ENCODE data around the gene CCDC192. TPM values are rescaled to one million over a fixed set of nuclear protein-coding genes. Genes with fewer than 3 reads are reported as not detected.

CCDC192 gene
- polyA plus RNA-seq, 3 donors: not detected

DNA sequence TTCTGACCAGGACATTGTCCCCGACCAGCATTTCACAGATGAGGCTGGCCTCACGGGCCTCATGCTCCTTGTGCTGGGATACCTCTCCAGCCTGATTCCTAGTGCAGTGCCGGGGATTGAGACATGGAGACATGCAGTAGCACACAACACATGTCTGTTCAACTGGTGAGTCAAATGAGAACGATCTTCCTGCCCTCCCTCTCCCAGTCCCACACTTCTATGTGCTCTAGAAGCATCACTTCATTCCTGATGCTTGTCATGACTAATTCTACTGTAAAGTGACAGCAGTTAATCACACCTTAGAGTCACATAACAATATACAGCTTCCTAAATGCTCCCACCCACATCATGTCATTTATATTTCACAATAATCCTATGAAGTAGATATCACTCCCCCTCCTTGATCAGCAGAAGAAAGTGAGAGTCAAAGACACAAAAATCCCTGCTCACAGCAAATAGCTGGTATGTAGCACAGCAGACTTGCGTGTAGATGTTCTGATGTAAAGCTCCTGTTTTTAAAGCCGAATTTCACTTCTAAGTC lies 101.8 kb downstream of the CCDC192 start:
- no peaks in the 10 kb centered on the region for H4K20me1 ChIP-seq (ENCODE audit: insufficient read depth, low read length)
- no peaks in the 10 kb centered on the region for H3K79me2 ChIP-seq (ENCODE audit: insufficient read depth, low read length)
- H2AFZ ChIP-seq (ENCODE audit: insufficient read depth, low read depth, low read length, poor library complexity, severe bottlenecking): no peak overlapping the region
- H3K4me3 ChIP-seq (replicated peaks in 1 of 3; ENCODE audit: low read depth in 2 of 3, low read length in 3 of 3): no peak overlapping the region
- H3K27me3 ChIP-seq (ENCODE audit: control insufficient read depth in 2 of 2, insufficient read depth in 2 of 2, low read length in 2 of 2): no peaks in the 10 kb centered on the region
- no peak for DNase-seq
- H3K36me3 ChIP-seq (replicated peaks in 1 of 2; ENCODE audit: control insufficient read depth in 1 of 2, insufficient read depth in 2 of 2, low read length in 2 of 2): no peaks in the 10 kb centered on the region
- intact Hi-C loops (cut with micrococcal nuclease): no loop called here
- no peak overlapping the region for H3K9ac ChIP-seq (ENCODE audit: insufficient read depth, low read length, poor library complexity, severe bottlenecking)
- Mint-ChIP-seq H3K4me1 (no peaks in the 10 kb centered on the region), H3K27ac (no peak overlapping the region), H3K9me3 (no peaks in the 10 kb centered on the region), H3K27me3 (ENCODE audit: low read depth in 3 of 3) (no peaks in the 10 kb centered on the region), H3K36me3 (no peaks in the 10 kb centered on the region), H3K4me3 (no peak overlapping the region)
- no peaks in the 10 kb centered on the region for H3K9me3 ChIP-seq (replicated peaks in 1 of 2; ENCODE audit: control insufficient read depth in 1 of 2, insufficient read depth in 1 of 2, low read length in 2 of 2)
- no peaks in the 10 kb centered on the region for H3K4me1 ChIP-seq (ENCODE audit: control insufficient read depth in 1 of 2, insufficient read depth in 2 of 2, low read length in 2 of 2)
- TF ChIP-seq, protein P1, sequence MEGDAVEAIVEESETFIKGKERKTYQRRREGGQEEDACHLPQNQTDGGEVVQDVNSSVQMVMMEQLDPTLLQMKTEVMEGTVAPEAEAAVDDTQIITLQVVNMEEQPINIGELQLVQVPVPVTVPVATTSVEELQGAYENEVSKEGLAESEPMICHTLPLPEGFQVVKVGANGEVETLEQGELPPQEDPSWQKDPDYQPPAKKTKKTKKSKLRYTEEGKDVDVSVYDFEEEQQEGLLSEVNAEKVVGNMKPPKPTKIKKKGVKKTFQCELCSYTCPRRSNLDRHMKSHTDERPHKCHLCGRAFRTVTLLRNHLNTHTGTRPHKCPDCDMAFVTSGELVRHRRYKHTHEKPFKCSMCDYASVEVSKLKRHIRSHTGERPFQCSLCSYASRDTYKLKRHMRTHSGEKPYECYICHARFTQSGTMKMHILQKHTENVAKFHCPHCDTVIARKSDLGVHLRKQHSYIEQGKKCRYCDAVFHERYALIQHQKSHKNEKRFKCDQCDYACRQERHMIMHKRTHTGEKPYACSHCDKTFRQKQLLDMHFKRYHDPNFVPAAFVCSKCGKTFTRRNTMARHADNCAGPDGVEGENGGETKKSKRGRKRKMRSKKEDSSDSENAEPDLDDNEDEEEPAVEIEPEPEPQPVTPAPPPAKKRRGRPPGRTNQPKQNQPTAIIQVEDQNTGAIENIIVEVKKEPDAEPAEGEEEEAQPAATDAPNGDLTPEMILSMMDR (IDR thresholded peaks at IDR 0.05): no peak
- no peak overlapping the region for H3K4me2 ChIP-seq (replicated peaks; ENCODE audit: extremely low read depth, low read length, poor library complexity, severe bottlenecking)
- H3K27ac ChIP-seq (ENCODE audit: low read depth in 1 of 2, low read length in 2 of 2): no peak overlapping the region
- 82% methylated on average over 4 of the region's 6 CpGs for WGBS (ENCODE audit: insufficient coverage)

- Histone ChIP-seq H4K20me1 (ENCODE audit: insufficient read depth, low read length) (no peaks in the 10 kb centered on the region), H3K36me3 (replicated peaks in 1 of 2; ENCODE audit: control insufficient read depth in 1 of 2, insufficient read depth in 2 of 2, low read length in 2 of 2) (no peaks in the 10 kb centered on the region), H3K9ac (ENCODE audit: insufficient read depth, low read length, poor library complexity, severe bottlenecking) (no peak overlapping the region), H3K4me3 (replicated peaks in 1 of 3; ENCODE audit: low read depth in 2 of 3, low read length in 3 of 3) (no peak overlapping the region), H3K27ac (ENCODE audit: low read depth in 1 of 2, low read length in 2 of 2) (no peak overlapping the region), H3K4me2 (replicated peaks; ENCODE audit: extremely low read depth, low read length, poor library complexity, severe bottlenecking) (no peak overlapping the region), H3K9me3 (replicated peaks in 1 of 2; ENCODE audit: control insufficient read depth in 1 of 2, insufficient read depth in 1 of 2, low read length in 2 of 2) (no peaks in the 10 kb centered on the region), H3K4me1 (ENCODE audit: control insufficient read depth in 1 of 2, insufficient read depth in 2 of 2, low read length in 2 of 2) (no peaks in the 10 kb centered on the region), H3K27me3 (ENCODE audit: control insufficient read depth in 2 of 2, insufficient read depth in 2 of 2, low read length in 2 of 2) (no peaks in the 10 kb centered on the region), H2AFZ (ENCODE audit: insufficient read depth, low read depth, low read length, poor library complexity, severe bottlenecking) (no peak overlapping the region), H3K79me2 (ENCODE audit: insufficient read depth, low read length) (no peaks in the 10 kb centered on the region)
- Mint-ChIP-seq H3K4me1 (no peaks in the 10 kb centered on the region), H3K9me3 (no peaks in the 10 kb centered on the region), H3K27me3 (ENCODE audit: low read depth in 3 of 3) (no peaks in the 10 kb centered on the region), H3K27ac (no peak overlapping the region), H3K36me3 (no peaks in the 10 kb centered on the region), H3K4me3 (no peak overlapping the region)
- TF ChIP-seq, protein P1 (IDR thresholded peaks at IDR 0.05): no peak
- DNase-seq: no peak
- WGBS (ENCODE audit: insufficient coverage): no CpG with 5 or more reads among the region's 1 CpG
- intact Hi-C loops (cut with micrococcal nuclease): no loop called here
These were observed 102.3 kb downstream of the CCDC192 start for GRCh38 chr5:127805448-127805847.
